HL-60/S4 treated with retinoic acid at 250 ng/mL for 4 days and 3 days (cell line): ENCODE data around the gene AARS1.
"Not testable (repeated sequence)": the region's sequence is repeated elsewhere in the genome, so short reads cannot be mapped to it uniquely, and the experiment has no call there.

Experiments
- in situ Hi-C: fragments of 300-500 bp; cut with MboI; formaldehyde crosslinking; loops from 2 replicates; pipeline ENCODE4 v1.7.0; 2022; ENCODE audit warnings: low sequenced_read_pairs

AARS1 gene

GRCh38 chr16:70289229-70290094 lies at the start of gene AARS1:
Gene AARS1, minus strand, starts transcription at chr16:70289506. Its CDS starts 6,743 bp downstream, at chr16:70282763.
- in situ Hi-C loops, result no loop called here

GRCh38 chr16:70337814-70338213 lies 48.5 kb upstream of the AARS1 start:
- in situ Hi-C loops, result no loop called here

DNA sequence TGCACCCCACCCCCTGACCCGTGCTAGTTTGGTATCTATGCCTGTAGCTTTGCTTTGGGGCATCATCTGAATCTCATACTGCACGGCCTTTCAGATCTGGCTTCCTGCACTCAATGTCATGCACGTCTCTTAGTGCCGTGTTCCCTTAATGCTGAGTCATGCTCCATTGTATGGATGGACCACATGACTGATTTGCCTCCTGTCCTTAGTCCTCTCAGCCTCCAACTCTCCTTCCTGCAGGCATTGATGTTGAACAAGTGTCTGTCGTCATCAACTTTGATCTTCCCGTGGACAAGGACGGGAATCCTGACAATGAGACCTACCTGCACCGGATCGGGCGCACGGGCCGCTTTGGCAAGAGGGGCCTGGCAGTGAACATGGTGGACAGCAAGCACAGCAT lies 43.4 kb upstream of the AARS1 start:
- in situ Hi-C loops, result not testable (repeated sequence)

- in situ Hi-C loops, result no loop called here
Measured at GRCh38 chr16:70331588-70332358, 42.5 kb upstream of the AARS1 start.

GRCh38 chr16:70331091-70331490 lies 41.8 kb upstream of the AARS1 start:
- in situ Hi-C loops, result no loop called here

GRCh38 chr16:70324998-70325747 lies 35.9 kb upstream of the AARS1 start:
- in situ Hi-C loops, result no loop called here

DNA sequence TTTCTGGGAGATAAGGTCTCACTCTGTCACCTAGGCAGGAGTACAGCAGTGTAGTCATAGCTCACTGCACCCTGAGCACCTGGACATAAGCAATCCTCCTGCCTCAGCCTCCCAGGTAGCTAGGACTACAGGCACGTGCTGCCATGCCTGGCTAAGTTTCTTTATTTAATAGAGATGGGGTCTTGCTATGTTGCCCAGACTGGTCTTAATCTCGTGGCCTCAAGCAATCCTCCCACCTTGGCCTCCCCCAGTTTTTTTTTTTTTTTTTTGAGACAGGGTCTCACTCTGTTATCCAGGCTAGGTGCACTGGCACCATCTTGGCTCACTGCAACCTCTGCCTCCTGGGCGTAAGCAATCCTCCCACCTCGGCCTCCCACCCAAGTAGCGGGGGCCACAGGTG lies 30.8 kb upstream of the AARS1 start:
- in situ Hi-C loops, result no loop called here

DNA sequence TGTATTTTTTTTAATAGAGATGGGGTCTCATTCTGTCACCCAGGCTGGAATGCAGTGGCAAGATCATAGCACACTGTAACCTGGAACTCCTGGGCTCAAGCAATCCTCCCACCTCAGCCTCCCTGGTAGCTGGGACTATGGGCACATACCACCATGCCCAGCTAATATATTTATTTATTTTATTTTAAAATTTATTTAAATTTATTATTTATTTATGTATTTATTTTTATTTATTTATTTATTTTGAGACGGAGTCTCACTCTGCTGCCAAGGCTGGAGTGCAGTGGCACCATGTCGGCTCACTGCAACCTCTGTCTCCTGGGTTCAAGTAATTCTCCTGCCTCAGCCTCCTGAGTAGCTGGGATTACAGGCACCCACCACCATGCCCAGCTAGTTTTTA lies 18.4 kb upstream of the AARS1 start:
- in situ Hi-C loops, result not testable (repeated sequence)

- in situ Hi-C loops, result no loop called here
Measured at GRCh38 chr16:70306880-70307279, 17.6 kb upstream of the AARS1 start.

DNA sequence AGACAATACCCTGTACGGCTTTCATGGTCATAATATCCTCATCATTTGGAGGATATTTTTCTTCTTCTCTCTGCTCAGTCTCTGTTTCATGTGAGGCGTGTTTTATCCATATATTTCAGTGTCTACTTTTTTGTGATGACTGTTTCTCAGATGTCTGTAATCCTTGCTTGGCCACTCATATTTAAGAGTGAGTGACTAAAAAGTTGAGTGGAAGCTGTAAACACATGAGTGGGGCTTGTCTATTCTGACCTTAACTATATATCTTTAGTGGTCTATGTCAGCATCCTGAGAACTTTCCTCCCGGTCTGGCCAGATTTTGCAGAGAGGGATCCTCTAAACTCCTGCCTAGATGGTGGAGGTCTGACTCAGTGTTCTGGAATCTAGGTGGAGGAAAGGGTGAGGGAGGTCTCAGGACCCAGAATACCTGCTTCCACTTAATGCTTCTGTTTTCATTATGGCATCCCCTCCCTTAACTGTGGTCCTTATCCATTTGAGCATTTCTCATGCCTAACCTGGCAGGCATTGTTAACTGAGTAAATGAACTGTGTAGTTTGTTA lies 15.7 kb upstream of the AARS1 start:
- in situ Hi-C loops, result no loop called here

GRCh38 chr16:70302745-70303144 lies 13.4 kb upstream of the AARS1 start:
- in situ Hi-C loops, result no loop called here

- in situ Hi-C loops, result no loop called here
Measured at GRCh38 chr16:70301121-70301520, 11.8 kb upstream of the AARS1 start.

DNA sequence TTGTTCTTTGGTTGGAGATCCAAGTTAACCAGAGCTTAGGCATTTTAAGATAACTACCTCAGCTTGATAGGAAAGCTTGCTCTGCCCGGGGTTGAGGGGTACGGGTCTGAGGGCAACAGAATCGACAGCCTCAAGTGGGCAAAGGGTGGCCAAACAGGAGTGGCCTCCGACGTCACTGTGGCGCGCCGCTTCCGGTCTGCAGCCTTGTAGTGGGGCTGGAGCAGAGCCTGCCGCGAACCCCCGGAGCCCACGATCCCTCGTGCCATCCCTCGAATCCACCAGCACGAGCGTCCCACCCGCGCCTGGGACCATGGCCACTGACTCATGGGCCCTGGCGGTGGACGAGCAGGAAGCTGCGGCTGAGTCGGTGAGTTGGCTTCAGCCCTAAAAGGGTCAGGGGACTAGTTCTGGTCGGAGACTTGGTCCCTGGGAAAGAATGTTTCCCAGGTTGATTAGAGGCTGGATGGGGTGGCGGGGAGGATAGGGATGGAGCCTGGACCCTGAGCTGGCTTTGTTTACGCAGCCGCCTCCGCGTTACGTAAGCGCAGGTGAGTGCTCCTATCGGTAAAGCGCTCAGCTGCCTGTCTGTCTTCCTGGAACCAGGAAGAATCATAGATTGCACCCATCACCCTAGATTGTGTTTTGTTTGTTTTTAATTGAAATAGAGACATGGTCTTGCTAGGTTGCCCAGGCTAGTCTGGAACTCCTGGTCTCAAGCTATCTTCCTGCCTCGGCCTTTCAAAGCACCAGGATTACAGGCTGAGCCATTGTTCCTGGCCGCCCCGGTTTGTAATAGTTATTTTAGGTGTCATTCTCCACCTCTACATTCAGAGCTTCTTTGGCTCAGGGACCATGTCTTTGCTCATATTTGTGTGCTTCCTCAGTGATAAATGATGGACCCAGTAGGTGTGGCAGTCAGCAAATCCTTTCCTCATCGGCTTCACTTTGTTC lies 10.0 kb upstream of the AARS1 start, which contains the start of gene DDX19B:
TSS of gene DDX19B (plus strand) at position 199 of the 951 bp plus-strand sequence. CDS start at position 311, 112 bp downstream.
- in situ Hi-C loops, result no loop called here

DNA sequence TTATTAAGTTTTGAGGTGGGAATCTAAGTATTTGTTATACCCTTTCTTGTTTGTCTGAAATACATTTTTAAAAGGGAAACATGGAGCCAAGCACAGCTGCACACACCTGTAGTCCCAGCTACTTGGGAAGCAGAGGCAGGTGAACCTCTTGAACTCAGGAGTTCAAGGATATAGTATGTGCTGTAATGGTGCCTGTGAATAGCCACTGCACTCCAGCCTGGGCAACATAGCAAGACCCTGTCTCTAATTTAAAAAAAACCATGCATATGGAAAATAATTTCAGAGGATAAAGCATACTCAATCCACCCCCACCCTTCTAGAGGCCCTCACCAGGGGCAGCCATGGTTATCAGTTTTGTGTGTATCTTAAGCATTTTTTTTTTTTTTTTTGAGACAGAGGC lies 6.3 kb upstream of the AARS1 start:
- in situ Hi-C loops, result no loop called here

- in situ Hi-C loops, result no loop called here
Measured at GRCh38 chr16:70294385-70295025, 5.2 kb upstream of the AARS1 start.

DNA sequence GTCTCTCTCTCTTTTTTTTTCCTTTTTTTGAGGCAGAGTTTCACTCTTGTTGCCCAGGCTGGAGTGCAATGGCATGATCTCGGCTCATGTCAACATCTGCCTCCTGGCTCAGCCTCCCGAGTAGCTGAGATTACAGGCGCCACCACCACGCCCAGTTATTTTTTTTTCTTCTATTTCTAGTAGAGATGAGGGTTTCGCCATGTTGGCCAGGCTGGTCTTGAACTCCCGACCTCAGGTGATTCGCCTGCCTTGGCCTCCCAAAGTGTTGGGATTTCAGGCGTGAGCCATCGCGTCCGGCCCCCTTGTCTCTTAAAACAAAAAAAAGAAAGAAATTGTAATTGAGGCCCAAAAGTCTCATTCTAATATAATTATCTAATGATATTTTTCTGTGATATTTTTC lies 2.8 kb upstream of the AARS1 start:
- in situ Hi-C loops, result not testable (repeated sequence)

- in situ Hi-C loops, result no loop called here
Measured at GRCh38 chr16:70290949-70291519, 1.7 kb upstream of the AARS1 start.

GRCh38 chr16:70287304-70287971 lies 1.9 kb downstream of the AARS1 start:
- in situ Hi-C loops, result not testable (repeated sequence)
